Progenitor cell of endocrine pancreas (in vitro differentiated cells): ENCODE data around the gene LDHB. TPM values are rescaled to one million over a fixed set of nuclear protein-coding genes. Genes with fewer than 3 reads are reported as not detected.

Source experiments
- DNase-seq: peaks from one replicate; pipeline ENCODE4 v3.0.0; 2021; ENCODE audit warnings: low spot score; ENCODE audit not compliant: unreplicated experiment
- H3K27ac Mint-ChIP-seq: 2 replicates; pipeline ENCODE4 v1.8.0; 2021; ENCODE audit warnings: mild to moderate bottlenecking, moderate library complexity, mixed read lengths
- H3K27me3 Mint-ChIP-seq: 2 replicates; pipeline ENCODE4 v1.8.0; 2021; ENCODE audit warnings: mixed read lengths
- H3K36me3 Mint-ChIP-seq: 2 replicates; pipeline ENCODE4 v1.8.0; 2022; ENCODE audit warnings: mixed read lengths; ENCODE audit not compliant: insufficient read depth
- H3K4me1 Mint-ChIP-seq: 2 replicates; pipeline ENCODE4 v1.8.0; 2021; ENCODE audit warnings: low read depth, mixed read lengths
- H3K4me3 Mint-ChIP-seq: 2 replicates; pipeline ENCODE4 v1.8.0; 2021; ENCODE audit warnings: low read depth, mild to moderate bottlenecking, moderate library complexity, mixed read lengths
- H3K9me3 Mint-ChIP-seq: 2 replicates; pipeline ENCODE4 v1.8.0; 2021; ENCODE audit warnings: low read depth, mixed read lengths
- CTCF ChIP-seq: fragments of 200-600 bp; sonication (generic); IDR thresholded peaks from one replicate; pipeline ENCODE4 v1.5.0; 2021; ENCODE audit warnings: antibody characterized with exemption, mild to moderate bottlenecking; ENCODE audit not compliant: unreplicated experiment
- total RNA-seq: library from RNA; stranded (reverse); gene quantifications from 2 replicates; pipeline ENCODE4 v1.2.1, GENCODE V29; 2021

Gene LDHB
- total RNA-seq, 1 donor from 2014 or later: 1,628 TPM

DNA sequence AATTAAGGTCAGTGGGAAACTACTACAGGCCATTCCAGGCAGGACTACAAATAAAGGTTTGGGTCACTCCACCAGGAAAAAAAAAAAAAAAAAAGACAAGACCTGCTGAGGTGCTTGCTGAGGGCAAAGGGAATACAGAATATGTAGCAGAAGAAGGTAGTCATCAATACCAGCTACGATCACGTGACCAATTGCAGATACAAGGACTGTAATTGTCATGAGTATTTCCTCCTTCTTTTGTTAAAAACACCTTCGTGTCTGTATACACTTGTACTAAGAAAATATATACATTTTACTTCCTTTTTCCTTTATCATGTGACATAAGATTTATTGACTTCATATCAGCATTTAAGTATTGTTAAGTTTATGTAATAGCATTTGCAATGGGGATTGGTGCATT lies 72.2 kb downstream of the LDHB start:
- Mint-ChIP-seq H3K27me3 (no peaks in the 10 kb centered on the region), H3K4me1 (no peaks in the 10 kb centered on the region), H3K36me3 (no peaks in the 10 kb centered on the region), H3K9me3 (no peaks in the 10 kb centered on the region), H3K4me3 (no peak overlapping the region), H3K27ac (no peak overlapping the region)
- TF ChIP-seq CTCF: no peak
- no peak for DNase-seq

Other genes with a start within 250 kb of the LDHB start
- gene PYROXD1, start 220.2 kb downstream of the LDHB start, total RNA-seq: 16.8 and 17.7 TPM in 2 replicates
- gene RECQL, start 156.2 kb downstream of the LDHB start, total RNA-seq: 36.6 and 37.7 TPM in 2 replicates
- 41.1 and 49.3 TPM in 2 replicates for gene GOLT1B, start 156.1 kb downstream of the LDHB start, total RNA-seq
- gene SPX, start 131.5 kb downstream of the LDHB start, total RNA-seq: 2.6 and 2.7 TPM in 2 replicates
- not detected in 2 replicates for gene GYS2, start 53.0 kb downstream of the LDHB start, total RNA-seq
- 1.1 and 2.2 TPM in 2 replicates for gene KCNJ8, start 116.9 kb upstream of the LDHB start, total RNA-seq